ENCODE results near the gene YBX2.

GRCh38 chr17:7240375-7240774, 54.1 kb downstream of the YBX2 start:
- TF ChIP-seq CTCF (IDR thresholded peaks at IDR 0.05) (no peak), POLR2AphosphoS5 (IDR thresholded peaks at IDR 0.05; ENCODE audit: low read depth, low read length) (no peak)

Data from Panc1 (cell line).